B cell (primary cell): Measurements from ENCODE around the gene FOXO3. TPM values are rescaled to one million over a fixed set of nuclear protein-coding genes. Genes with fewer than 3 reads are reported as not detected.

Experiments
- ATAC-seq: fragments of 200-7000 bp; cut with Tn5 transposase; one replicate; pipeline ENCODE4 v1.10.0; 2021; ENCODE audit warnings: low read depth, mild to moderate bottlenecking, moderate number of reproducible peaks, moderate library complexity
- CTCF ChIA-PET: fragments of 350-600 bp; sonication (Branson Sonifier 250); formaldehyde crosslinking; loops from one replicate; lab custom pipeline; 2021; ENCODE audit warnings: antibody characterized with exemption, inconsistent platforms; lab: Charles Lee
- POLR2A ChIA-PET: fragments of 350-600 bp; sonication (Branson Sonifier 250); formaldehyde crosslinking; loops from one replicate; lab custom pipeline; 2021; ENCODE audit warnings: antibody characterized with exemption; lab: Charles Lee
- DNase-seq: peaks from one replicate; pipeline ENCODE4 v3.0.0; 2013
- H2AFZ ChIP-seq: 2 replicates; pipeline ENCODE4 v1.6.1; 2012; ENCODE audit warnings: mild to moderate bottlenecking, low read depth, low read length; ENCODE audit not compliant: insufficient read depth, poor library complexity, severe bottlenecking
- H3K27ac ChIP-seq, 2 donors: 1 replicate in 1 of 2; 2 replicates in 1 of 2; pipeline ENCODE4 v1.5.1; 2012 to 2013; ENCODE audit warnings: low read length in 2 of 2, mild to moderate bottlenecking in 2 of 2, moderate library complexity in 1 of 2
- H3K27me3 ChIP-seq, 4 experiments: fragments of 200-600 bp in 1 of 4; sonication (generic) in 1 of 4; replicated peaks in 1 of 4; 1 replicate in 2 of 4; 2 replicates in 2 of 4; pipeline versions ENCODE4 v1.6.1 to v1.7.0; 2013 to 2016; ENCODE audit warnings: low read length in 3 of 4, mild to moderate bottlenecking in 2 of 4, mixed read lengths in 1 of 4, moderate library complexity in 1 of 4; ENCODE audit not compliant: insufficient read depth in 4 of 4, control insufficient read depth in 3 of 4; ENCODE audit errors: control extremely low read depth in 1 of 4
- H3K36me3 ChIP-seq, 2 experiments: replicated peaks in 1 of 2; 1 replicate in 1 of 2; 2 replicates in 1 of 2; pipeline versions ENCODE4 v1.6.1 to v1.7.1; 2013; ENCODE audit warnings: low read length in 1 of 2; ENCODE audit not compliant: insufficient read depth in 2 of 2, control insufficient read depth in 1 of 2; ENCODE audit errors: control extremely low read depth in 1 of 2, extremely low read depth in 1 of 2
- H3K4me1 ChIP-seq, 2 donors: fragments of 200-600 bp in 1 of 2; sonication (generic) in 1 of 2; 1 replicate in 1 of 2; 2 replicates in 1 of 2; pipeline versions ENCODE4 v1.5.1 to v1.6.1; 2013 to 2017; ENCODE audit warnings: low read length in 2 of 2; ENCODE audit not compliant: control insufficient read depth in 2 of 2, insufficient read depth in 2 of 2
- H3K4me2 ChIP-seq: replicated peaks from 2 replicates; pipeline ENCODE3; 2012; ENCODE audit warnings: mild to moderate bottlenecking, low read depth, low read length; ENCODE audit not compliant: poor library complexity, severe bottlenecking
- H3K4me3 ChIP-seq, 5 experiments: fragments of 200-600 bp in 1 of 5; sonication (generic) in 1 of 5; 1 replicate in 3 of 5; 2 replicates in 2 of 5; pipeline versions ENCODE4 v1.5.1 to v1.7.0; 2011 to 2016; ENCODE audit warnings: low read length in 4 of 5, mild to moderate bottlenecking in 4 of 5, low read depth in 2 of 5, control low read depth in 1 of 5, moderate library complexity in 1 of 5; ENCODE audit not compliant: insufficient read depth in 1 of 5; ENCODE audit errors: control extremely low read depth in 1 of 5, extremely low read depth in 1 of 5
- H3K79me2 ChIP-seq: fragments of 200-600 bp; sonication (generic); one replicate; pipeline ENCODE4 v1.6.0; 2016; ENCODE audit warnings: low read length; ENCODE audit not compliant: control insufficient read depth, insufficient read depth
- H3K9ac ChIP-seq: fragments of 200-600 bp; sonication (generic); 2 replicates; pipeline ENCODE4 v1.6.1; 2017; ENCODE audit warnings: mild to moderate bottlenecking, low read length, moderate library complexity
- H3K9me3 ChIP-seq, 3 donors: one replicate each; pipeline versions ENCODE4 v1.6.1 to v1.7.1; 2013; ENCODE audit warnings: low read length in 2 of 3; ENCODE audit not compliant: control insufficient read depth in 2 of 3, insufficient read depth in 1 of 3; ENCODE audit errors: control extremely low read depth in 1 of 3
- H4K20me1 ChIP-seq: 2 replicates; pipeline ENCODE4 v1.6.0; 2012; ENCODE audit warnings: mild to moderate bottlenecking, low read length; ENCODE audit not compliant: insufficient read depth, control insufficient read depth, poor library complexity, severe bottlenecking
- H3K27ac Mint-ChIP-seq: one replicate; pipeline ENCODE4 v1.8.0; 2021; ENCODE audit warnings: mixed read lengths
- H3K27me3 Mint-ChIP-seq: one replicate; pipeline ENCODE4 v1.8.0; 2021; ENCODE audit warnings: mixed read lengths
- H3K4me1 Mint-ChIP-seq: one replicate; pipeline ENCODE4 v1.8.0; 2021; ENCODE audit warnings: mixed read lengths
- H3K4me3 Mint-ChIP-seq: one replicate; pipeline ENCODE4 v1.8.0; 2021; ENCODE audit warnings: mixed read lengths
- H3K9me3 Mint-ChIP-seq: one replicate; pipeline ENCODE4 v1.8.0; 2022; ENCODE audit warnings: mixed read lengths; ENCODE audit not compliant: insufficient read depth
- EZH2 ChIP-seq: IDR thresholded peaks from 2 replicates; pipeline ENCODE4 v1.6.1; 2012; ENCODE audit warnings: borderline replicate concordance, low read depth, mild to moderate bottlenecking, moderate library complexity, low read length; ENCODE audit not compliant: insufficient read depth, poor library complexity, severe bottlenecking
- WGBS: methylation state at CpG from one replicate; pipeline ENCODE4 v1.1.5; 2013; ENCODE audit warnings: missing lambda C conversion rate; ENCODE audit not compliant: insufficient coverage; 5-methylcytosine and 5-hydroxymethylcytosine counted together
- intact Hi-C: fragments of 100-400 bp; cut with micrococcal nuclease; formaldehyde crosslinking; loops from one replicate; pipeline ENCODE4 v1.10.0; 2022
- polyA plus RNA-seq: library from polyadenylated mRNA; depleted of rRNA; stranded (reverse); fragments of >200 nt; gene quantifications from 2 replicates; pipeline ENCODE4 v1.2.3, GENCODE V29; 2012
- total RNA-seq, 2 donors: library from RNA; stranded (reverse); fragments of 120-200 nt in 1 of 2; gene quantifications; 1 replicate in 1 of 2; 2 replicates in 1 of 2; pipeline versions ENCODE4 v1.2.3 to v1.2.4, GENCODE V29; 2013 to 2022
- TF ChIP-seq, protein P1 (sequence below): fragments of 200-600 bp; IDR thresholded peaks from one replicate; pipeline ENCODE4 v1.8.0; 2022; ENCODE audit warnings: antibody characterized with exemption, mild to moderate bottlenecking

The FOXO3 gene
- total and polyA plus RNA-seq, 2 donors (not counting 1 experiment from before 2014, with no cell fraction given) = 6.0 to 16.9 TPM

GRCh38 chr6:108667993-108668392 lies 107.3 kb downstream of the FOXO3 start:
- Histone ChIP-seq H3K9me3 (no peaks in the 10 kb centered on the region), H3K36me3 (peaks cover 0 to 15% of the 10 kb centered on the region in 2 experiments), H3K9ac (no peak overlapping the region), H3K27ac (no peak overlapping the region), H3K79me2 (peaks cover 32% of the 10 kb centered on the region), H2AFZ (no peak overlapping the region), H3K4me2 (no peak overlapping the region), H3K27me3 (no peaks in the 10 kb centered on the region), H3K4me3 (no peak overlapping the region), H3K4me1 (no peaks in the 10 kb centered on the region), H4K20me1 (peaks cover 34% of the 10 kb centered on the region)
- ChIA-PET CTCF (no interaction called here), POLR2A (no interaction called here)
- Mint-ChIP-seq H3K4me3 (no peak overlapping the region), H3K9me3 (no peaks in the 10 kb centered on the region), H3K27me3 (no peaks in the 10 kb centered on the region), H3K27ac (no peak overlapping the region), H3K4me1 (peaks cover 12% of the 10 kb centered on the region)
- 95% methylated on average over 7 of the region's 7 CpGs for WGBS
- TF ChIP-seq, protein P1, sequence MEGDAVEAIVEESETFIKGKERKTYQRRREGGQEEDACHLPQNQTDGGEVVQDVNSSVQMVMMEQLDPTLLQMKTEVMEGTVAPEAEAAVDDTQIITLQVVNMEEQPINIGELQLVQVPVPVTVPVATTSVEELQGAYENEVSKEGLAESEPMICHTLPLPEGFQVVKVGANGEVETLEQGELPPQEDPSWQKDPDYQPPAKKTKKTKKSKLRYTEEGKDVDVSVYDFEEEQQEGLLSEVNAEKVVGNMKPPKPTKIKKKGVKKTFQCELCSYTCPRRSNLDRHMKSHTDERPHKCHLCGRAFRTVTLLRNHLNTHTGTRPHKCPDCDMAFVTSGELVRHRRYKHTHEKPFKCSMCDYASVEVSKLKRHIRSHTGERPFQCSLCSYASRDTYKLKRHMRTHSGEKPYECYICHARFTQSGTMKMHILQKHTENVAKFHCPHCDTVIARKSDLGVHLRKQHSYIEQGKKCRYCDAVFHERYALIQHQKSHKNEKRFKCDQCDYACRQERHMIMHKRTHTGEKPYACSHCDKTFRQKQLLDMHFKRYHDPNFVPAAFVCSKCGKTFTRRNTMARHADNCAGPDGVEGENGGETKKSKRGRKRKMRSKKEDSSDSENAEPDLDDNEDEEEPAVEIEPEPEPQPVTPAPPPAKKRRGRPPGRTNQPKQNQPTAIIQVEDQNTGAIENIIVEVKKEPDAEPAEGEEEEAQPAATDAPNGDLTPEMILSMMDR = no peak
- TF ChIP-seq EZH2 = no peak
- DNase-seq = no peak
- intact Hi-C loops = no loop called here
- ATAC-seq = no peak

- no peak overlapping the region for H3K27ac ChIP-seq
- Mint-ChIP-seq H3K9me3 (no peaks in the 10 kb centered on the region), H3K4me3 (no peak overlapping the region), H3K27ac (no peak overlapping the region), H3K4me1 (peaks cover 18% of the 10 kb centered on the region), H3K27me3 (no peaks in the 10 kb centered on the region)
- no peak for ATAC-seq
- 92% methylated on average over 1 of the region's 1 CpG for WGBS
- no peaks in the 10 kb centered on the region for H3K27me3 ChIP-seq
- peaks cover 0 to 3% of the 10 kb centered on the region in 2 donors for H3K4me1 ChIP-seq
- ChIA-PET CTCF (interaction anchor here (0.5 kb wide), 1 partner anchor 134 kb away, joined by 3 read pairs; no protein-coding TSS in a partner anchor), POLR2A (no interaction called here)
- TF ChIP-seq EZH2 = no peak
- TF ChIP-seq, protein P1 = no peak
- no peak for DNase-seq
- H3K4me3 ChIP-seq = no peak overlapping the region
- H3K79me2 ChIP-seq = peaks cover 30% of the 10 kb centered on the region
- H3K36me3 ChIP-seq = peaks cover 0 to 12% of the 10 kb centered on the region in 2 experiments
- no peak overlapping the region for H2AFZ ChIP-seq
- peaks cover 34% of the 10 kb centered on the region for H4K20me1 ChIP-seq
- H3K9ac ChIP-seq = no peak overlapping the region
- H3K9me3 ChIP-seq = no peaks in the 10 kb centered on the region
- no peak overlapping the region for H3K4me2 ChIP-seq
- intact Hi-C loops = no loop called here
These were observed 109.0 kb downstream of the FOXO3 start for GRCh38 chr6:108669673-108670072.
